ENCODE results near the gene BMX.

The BMX gene

GRCh38 chrX:15566244-15566643 is 65.6 kb downstream of the BMX start:
- TF ChIP-seq, protein P1, sequence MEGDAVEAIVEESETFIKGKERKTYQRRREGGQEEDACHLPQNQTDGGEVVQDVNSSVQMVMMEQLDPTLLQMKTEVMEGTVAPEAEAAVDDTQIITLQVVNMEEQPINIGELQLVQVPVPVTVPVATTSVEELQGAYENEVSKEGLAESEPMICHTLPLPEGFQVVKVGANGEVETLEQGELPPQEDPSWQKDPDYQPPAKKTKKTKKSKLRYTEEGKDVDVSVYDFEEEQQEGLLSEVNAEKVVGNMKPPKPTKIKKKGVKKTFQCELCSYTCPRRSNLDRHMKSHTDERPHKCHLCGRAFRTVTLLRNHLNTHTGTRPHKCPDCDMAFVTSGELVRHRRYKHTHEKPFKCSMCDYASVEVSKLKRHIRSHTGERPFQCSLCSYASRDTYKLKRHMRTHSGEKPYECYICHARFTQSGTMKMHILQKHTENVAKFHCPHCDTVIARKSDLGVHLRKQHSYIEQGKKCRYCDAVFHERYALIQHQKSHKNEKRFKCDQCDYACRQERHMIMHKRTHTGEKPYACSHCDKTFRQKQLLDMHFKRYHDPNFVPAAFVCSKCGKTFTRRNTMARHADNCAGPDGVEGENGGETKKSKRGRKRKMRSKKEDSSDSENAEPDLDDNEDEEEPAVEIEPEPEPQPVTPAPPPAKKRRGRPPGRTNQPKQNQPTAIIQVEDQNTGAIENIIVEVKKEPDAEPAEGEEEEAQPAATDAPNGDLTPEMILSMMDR (conservative IDR thresholded peaks at IDR 0.05) = peak; percentile 49

DNA sequence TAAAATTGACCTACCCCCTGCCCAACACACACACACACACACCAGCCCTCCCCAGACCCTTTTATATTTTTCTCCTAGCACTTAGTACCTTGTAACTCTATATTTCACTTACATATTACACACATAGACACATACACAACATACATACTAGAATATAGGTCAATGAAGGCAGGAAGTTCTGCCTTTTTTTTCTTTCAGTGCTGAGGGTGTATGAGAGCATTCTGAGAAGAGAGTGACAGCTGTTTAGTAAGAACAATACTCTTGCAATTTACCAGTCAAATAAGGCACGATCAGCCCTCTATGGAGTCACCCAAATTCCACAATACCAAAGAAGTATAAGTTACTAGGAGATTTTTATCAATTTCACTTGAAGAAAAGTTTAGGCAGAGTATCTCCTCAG is 66.7 kb downstream of the BMX start:
- H3K27ac ChIP-seq = no peak overlapping the region
- TF ChIP-seq, protein P1 (conservative IDR thresholded peaks at IDR 0.05) = no peak

More at GRCh38 chrX:15566244-15566643, 65.6 kb downstream of the BMX start:
- H3K27ac ChIP-seq = no peak overlapping the region

- TF ChIP-seq, protein P1 (conservative IDR thresholded peaks at IDR 0.05) = peak; percentile 84
- peak overlapping the region; percentile 26; the same call in 1 of the 2 replicates for H3K27ac ChIP-seq
Observed at GRCh38 chrX:15567886-15568616, 67.4 kb downstream of the BMX start.

DNA sequence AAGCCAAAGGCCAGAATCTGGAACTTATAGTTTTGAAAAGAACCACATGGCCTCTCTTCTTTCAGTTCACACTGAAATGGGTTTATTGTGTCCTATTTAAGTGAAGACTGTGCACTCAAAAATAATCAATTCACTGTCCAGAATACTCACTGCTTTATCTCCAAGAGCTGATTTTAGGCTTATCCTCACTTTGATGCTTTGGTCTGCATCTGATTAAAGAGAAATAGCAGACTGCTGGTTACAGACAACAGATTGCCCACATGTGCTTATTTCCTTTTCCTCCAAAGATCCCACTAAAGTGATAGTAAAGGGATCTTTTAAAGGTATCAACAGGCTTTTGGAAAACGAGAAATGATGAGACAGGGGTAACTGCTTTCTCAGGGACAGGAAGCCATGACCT is 69.5 kb downstream of the BMX start:
- H3K27ac ChIP-seq = no peak overlapping the region
- TF ChIP-seq, protein P1 (conservative IDR thresholded peaks at IDR 0.05) = no peak

- TF ChIP-seq, protein P1 (conservative IDR thresholded peaks at IDR 0.05) = no peak
Observed at GRCh38 chrX:15574017-15574416, 73.4 kb downstream of the BMX start.

GRCh38 chrX:15576019-15576418 is 75.4 kb downstream of the BMX start:
- H3K27ac ChIP-seq = peak overlapping the region; percentile 47
- TF ChIP-seq, protein P1 (conservative IDR thresholded peaks at IDR 0.05) = no peak

More at GRCh38 chrX:15574017-15574416, 73.4 kb downstream of the BMX start:
- no peak overlapping the region for H3K27ac ChIP-seq

DNA sequence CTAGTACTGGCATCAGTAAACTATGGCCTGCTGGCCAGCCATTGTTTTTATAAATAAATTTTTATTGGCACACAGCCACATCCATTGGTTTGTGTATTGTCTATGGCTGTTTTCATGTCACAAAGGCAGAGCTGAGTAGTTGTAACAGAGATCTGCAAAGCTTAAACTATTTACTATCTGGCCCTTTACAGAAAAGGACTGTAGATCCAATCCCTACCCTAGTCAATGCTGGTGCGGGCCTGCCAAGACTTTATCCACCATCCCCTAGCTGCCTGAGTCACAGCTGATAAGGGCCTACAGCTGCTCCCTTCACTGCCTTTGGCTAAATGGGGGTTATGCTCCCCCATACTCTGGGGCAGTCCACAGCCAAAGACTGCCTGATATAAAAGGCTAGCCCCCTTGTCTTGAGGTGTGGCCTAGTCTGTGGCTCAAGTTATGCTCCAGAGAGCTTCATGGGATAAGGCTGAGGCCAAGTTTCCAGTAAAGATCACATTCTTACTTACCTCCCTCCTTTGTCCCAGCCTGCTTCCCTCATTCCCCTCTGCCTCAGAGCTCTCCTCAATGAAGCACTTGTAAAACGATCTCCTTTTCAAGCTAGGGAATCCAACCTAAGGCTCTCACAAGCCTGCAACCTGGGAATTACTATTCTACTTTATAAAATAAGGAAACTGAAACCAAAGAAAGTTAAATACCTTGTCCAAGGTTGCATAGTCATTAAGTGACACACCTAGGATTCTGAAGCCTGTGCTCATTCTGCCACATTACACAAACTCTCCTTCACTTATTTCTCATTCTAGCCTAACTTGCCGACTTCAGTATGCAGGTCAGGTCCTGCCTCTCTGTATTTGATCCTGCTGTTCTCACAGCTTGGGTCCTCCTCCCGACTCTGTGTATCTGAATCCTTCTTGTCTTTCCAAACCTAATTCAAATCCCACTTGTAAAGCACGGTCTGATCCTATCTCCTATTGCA is 79.5 kb downstream of the BMX start:
- H3K27ac ChIP-seq = no peak overlapping the region
- TF ChIP-seq, protein P1 (conservative IDR thresholded peaks at IDR 0.05) = no peak

Measured in VCaP (cell line).